ENCODE data around the gene CYP11A1. TPM values are rescaled to one million over a fixed set of nuclear protein-coding genes. Genes with fewer than 3 reads are reported as not detected.

The CYP11A1 gene
- total and polyA plus RNA-seq, 10 of the 15 experiments (the other 5 are each of a cell fraction or from before 2014, with no cell fraction given) = 0.11 to 1.2 (median 0.23) TPM; not detected in 5

DNA sequence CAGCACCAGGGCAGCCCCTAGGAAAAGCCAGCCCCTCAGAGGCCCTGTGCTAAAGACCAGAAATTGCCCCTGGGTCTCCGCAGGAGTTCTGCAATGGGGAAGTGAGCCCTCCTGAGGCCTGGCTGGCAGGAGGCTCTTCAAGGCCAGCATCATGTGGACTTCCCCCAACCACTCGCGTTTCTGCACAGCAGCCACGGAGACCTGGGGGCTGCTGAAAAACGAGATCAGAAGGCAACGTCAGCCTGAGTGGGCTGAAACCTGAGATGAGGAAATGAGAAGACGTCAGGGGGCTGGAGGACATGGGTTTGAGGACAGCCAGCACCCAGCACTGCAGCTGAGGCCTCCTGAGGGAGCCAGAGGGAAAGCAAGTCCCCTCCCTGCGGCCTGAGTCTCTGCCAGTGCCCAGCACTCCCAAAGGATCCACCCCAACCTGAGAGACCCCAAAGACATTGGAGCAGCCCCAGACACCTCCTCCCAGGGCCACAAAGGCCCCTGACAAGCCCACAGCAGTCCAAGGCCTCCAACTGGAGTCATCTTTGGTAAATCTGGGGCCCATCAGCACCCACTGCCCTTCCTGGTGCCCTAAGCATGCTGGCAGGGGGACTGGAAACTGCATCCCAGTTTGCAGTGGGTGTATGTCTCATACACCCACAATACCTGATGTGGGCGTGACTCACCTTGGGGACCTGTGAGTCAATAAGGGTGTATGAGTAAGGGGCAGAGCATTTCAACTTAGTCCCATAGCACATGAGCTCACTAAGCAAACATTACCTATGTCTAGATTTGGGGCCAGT is 29.2 kb upstream of the CYP11A1 start (continued):
- TF ChIP-seq RELA (IDR thresholded peaks at IDR 0.05; ENCODE audit: borderline replicate concordance, partially characterized antibody) = peak; percentile 98
- TF ChIP-seq, protein P1, sequence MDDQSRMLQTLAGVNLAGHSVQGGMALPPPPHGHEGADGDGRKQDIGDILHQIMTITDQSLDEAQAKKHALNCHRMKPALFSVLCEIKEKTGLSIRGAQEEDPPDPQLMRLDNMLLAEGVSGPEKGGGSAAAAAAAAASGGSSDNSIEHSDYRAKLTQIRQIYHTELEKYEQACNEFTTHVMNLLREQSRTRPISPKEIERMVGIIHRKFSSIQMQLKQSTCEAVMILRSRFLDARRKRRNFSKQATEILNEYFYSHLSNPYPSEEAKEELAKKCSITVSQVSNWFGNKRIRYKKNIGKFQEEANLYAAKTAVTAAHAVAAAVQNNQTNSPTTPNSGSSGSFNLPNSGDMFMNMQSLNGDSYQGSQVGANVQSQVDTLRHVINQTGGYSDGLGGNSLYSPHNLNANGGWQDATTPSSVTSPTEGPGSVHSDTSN (IDR thresholded peaks at IDR 0.05; ENCODE audit: insufficient replicate concordance, low read depth, low read length) = no peak
- no peak for TF ChIP-seq NR2C1 (IDR thresholded peaks at IDR 0.05)
- peak; percentile 95 for TF ChIP-seq MTA2 (IDR thresholded peaks at IDR 0.05; ENCODE audit: low read depth)
- TF ChIP-seq NFXL1 (IDR thresholded peaks at IDR 0.05; ENCODE audit: borderline replicate concordance) = no peak
- TF ChIP-seq, protein P2, sequence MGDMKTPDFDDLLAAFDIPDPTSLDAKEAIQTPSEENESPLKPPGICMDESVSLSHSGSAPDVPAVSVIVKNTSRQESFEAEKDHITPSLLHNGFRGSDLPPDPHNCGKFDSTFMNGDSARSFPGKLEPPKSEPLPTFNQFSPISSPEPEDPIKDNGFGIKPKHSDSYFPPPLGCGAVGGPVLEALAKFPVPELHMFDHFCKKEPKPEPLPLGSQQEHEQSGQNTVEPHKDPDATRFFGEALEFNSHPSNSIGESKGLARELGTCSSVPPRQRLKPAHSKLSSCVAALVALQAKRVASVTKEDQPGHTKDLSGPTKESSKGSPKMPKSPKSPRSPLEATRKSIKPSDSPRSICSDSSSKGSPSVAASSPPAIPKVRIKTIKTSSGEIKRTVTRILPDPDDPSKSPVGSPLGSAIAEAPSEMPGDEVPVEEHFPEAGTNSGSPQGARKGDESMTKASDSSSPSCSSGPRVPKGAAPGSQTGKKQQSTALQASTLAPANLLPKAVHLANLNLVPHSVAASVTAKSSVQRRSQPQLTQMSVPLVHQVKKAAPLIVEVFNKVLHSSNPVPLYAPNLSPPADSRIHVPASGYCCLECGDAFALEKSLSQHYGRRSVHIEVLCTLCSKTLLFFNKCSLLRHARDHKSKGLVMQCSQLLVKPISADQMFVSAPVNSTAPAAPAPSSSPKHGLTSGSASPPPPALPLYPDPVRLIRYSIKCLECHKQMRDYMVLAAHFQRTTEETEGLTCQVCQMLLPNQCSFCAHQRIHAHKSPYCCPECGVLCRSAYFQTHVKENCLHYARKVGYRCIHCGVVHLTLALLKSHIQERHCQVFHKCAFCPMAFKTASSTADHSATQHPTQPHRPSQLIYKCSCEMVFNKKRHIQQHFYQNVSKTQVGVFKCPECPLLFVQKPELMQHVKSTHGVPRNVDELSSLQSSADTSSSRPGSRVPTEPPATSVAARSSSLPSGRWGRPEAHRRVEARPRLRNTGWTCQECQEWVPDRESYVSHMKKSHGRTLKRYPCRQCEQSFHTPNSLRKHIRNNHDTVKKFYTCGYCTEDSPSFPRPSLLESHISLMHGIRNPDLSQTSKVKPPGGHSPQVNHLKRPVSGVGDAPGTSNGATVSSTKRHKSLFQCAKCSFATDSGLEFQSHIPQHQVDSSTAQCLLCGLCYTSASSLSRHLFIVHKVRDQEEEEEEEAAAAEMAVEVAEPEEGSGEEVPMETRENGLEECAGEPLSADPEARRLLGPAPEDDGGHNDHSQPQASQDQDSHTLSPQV (IDR thresholded peaks at IDR 0.05) = peak; percentile 85; the same call in 1 of the 2 replicates
- no peak for TF ChIP-seq EZH2 (IDR thresholded peaks at IDR 0.05; ENCODE audit: borderline replicate concordance, control insufficient read depth, low read depth, low read length)
- TF ChIP-seq STAT3 (IDR thresholded peaks at IDR 0.05; ENCODE audit: low read depth, low read length) = no peak
- no peak; the same call in 1 of the 2 replicates for TF ChIP-seq JUNB (IDR thresholded peaks at IDR 0.05)
- TF ChIP-seq RB1 (IDR thresholded peaks at IDR 0.05; ENCODE audit: borderline replicate concordance) = peak; percentile 15; the same call in 1 of the 2 replicates
